Gastrocnemius medialis (tissue), 4 donors: ENCODE measurements around the gene BRWD1.

Source experiments
- POLR2A ChIP-seq, 2 donors: fragments of 450-650 bp; IDR thresholded peaks; one replicate each; pipeline ENCODE4 v1.6.1; 2017; ENCODE audit warnings: antibody characterized with exemption in 2 of 2, mild to moderate bottlenecking in 2 of 2, moderate library complexity in 2 of 2
- TF ChIP-seq, protein P1 (sequence below), 5 experiments: fragments of 450-650 bp in 3 of 5; fragments of 200-600 bp in 2 of 5; sonication (generic) in 2 of 5; IDR thresholded peaks in 4 of 5; conservative IDR thresholded peaks in 1 of 5; 1 replicate in 4 of 5; 2 replicates in 1 of 5; pipeline ENCODE4 v1.5.1; 2016 to 2019; ENCODE audit warnings: antibody characterized with exemption in 5 of 5, mild to moderate bottlenecking in 3 of 5, moderate library complexity in 3 of 5

DNA sequence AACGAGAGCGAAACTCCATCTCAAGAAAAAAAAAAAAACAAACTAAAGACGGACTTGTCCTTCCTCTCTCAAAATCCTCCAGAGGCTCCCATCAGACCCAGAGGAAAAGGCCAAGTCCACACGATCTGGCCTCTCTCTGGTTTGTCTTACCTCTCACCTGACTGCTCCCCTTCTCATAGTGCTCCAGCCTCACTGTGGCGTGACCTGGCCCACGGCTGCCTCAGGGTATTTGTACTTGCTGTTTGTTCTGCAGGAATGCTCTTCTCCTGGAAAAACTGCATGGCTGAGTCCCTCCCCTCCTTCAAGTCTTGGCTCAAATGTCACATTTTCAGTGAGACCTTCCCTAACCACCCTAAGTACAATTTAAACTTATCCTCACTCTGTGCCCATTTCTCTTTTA, 8.0 kb upstream of the BRWD1 start:
- no peak for TF ChIP-seq POLR2A (IDR thresholded peaks at IDR 0.05)
- TF ChIP-seq, protein P1, sequence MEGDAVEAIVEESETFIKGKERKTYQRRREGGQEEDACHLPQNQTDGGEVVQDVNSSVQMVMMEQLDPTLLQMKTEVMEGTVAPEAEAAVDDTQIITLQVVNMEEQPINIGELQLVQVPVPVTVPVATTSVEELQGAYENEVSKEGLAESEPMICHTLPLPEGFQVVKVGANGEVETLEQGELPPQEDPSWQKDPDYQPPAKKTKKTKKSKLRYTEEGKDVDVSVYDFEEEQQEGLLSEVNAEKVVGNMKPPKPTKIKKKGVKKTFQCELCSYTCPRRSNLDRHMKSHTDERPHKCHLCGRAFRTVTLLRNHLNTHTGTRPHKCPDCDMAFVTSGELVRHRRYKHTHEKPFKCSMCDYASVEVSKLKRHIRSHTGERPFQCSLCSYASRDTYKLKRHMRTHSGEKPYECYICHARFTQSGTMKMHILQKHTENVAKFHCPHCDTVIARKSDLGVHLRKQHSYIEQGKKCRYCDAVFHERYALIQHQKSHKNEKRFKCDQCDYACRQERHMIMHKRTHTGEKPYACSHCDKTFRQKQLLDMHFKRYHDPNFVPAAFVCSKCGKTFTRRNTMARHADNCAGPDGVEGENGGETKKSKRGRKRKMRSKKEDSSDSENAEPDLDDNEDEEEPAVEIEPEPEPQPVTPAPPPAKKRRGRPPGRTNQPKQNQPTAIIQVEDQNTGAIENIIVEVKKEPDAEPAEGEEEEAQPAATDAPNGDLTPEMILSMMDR (IDR thresholded peaks at IDR 0.05 in 4 of 5, conservative IDR thresholded peaks at IDR 0.05 in 1 of 5) = no peak
